ENCODE measurements around the gene FKBP10.
"Not testable (repeated sequence)": the region's sequence is repeated elsewhere in the genome, so short reads cannot be mapped to it uniquely, and the experiment has no call there.

Gene FKBP10

DNA sequence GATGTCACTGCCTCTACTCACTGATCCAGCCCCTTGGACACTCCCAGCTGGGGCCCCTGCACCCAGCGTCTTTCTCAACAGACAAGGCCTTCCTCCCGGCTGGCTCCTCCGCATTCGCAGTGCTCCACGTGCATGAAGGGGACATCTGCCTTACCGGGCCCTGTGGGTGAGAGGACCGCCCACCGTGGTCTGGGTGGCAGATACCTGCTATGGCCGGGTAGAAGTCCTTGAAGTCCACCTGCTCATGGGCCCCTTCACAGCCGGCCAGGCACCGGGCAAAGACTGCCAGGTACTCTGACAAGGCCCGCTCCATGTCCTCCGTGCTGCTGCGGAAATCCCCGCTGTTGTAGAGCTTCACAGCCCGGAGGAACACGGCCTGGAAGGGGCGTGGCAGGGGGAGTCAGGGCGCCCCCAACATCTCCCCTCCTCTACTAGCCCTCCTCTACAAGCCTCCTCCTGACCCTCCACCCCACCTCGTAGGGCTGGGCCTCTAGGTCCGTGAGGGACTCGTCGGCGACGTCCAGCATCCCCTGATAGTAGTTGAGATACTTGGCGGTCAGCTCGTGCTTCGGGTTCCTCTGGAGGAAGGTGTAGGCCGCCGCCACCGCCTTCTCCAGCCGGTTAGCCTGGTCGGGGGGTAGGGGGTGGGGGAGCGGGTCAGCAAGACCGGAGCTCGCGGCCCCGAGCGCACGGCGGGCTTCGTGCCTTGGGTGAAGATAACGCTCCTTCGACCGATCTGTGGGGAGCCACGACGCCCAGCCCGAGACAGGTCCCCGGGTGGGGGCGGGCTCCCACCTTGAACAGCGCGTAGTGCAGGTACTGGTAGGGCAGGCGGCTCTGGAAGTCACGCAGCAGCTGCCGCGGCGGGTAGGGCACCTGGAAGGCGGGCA lies 1.9 kb upstream of the FKBP10 start:
- peak; percentile 46 for DNase-seq

DNA sequence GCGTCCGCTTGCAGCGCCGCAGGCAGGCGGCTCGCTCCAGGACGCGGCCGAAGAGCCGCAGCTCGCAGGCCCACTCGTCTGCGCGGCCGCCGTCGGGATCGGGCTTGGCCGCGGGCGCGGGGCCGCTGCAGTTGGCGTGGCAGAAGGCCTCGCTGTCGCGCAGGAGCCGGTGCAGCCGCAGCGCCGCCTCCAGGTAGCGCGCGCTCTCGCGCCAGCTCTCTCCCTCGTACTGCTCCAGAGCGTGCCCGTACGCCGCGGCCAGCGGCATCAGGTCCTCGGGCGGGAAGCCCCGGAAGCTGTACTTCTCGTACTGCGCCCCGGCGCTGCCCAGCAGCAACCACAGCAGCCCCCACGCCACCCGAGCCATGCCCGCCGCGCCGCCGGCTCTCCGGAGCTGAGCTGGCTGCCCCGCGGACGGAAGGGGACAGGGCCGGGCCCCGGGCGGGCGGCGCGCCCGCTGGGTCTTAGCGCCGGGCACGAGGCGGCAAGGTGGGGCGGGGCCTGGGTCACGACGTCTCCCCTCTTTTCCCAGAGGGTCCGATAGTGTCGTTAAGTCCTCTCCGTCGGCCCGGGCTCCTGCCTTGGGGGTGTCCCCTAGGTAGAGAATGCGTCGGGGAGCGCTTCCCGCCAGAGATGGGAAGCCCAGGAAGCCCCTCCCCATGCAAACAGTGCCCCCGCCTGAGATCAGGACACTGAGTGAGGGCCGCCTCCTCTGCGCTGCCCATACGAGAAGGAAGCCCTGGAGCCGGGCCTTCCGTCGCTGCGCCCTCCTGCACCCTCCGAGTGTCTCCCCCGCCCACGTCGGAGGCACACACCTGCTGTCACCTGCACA lies 1.0 kb upstream of the FKBP10 start, which contains the start of gene P3H4:
TSS of gene P3H4 (minus strand) at position 401 of the 832 bp plus-strand sequence. CDS start at position 367, 34 bp downstream.
- peak; percentile 73 for DNase-seq

DNA sequence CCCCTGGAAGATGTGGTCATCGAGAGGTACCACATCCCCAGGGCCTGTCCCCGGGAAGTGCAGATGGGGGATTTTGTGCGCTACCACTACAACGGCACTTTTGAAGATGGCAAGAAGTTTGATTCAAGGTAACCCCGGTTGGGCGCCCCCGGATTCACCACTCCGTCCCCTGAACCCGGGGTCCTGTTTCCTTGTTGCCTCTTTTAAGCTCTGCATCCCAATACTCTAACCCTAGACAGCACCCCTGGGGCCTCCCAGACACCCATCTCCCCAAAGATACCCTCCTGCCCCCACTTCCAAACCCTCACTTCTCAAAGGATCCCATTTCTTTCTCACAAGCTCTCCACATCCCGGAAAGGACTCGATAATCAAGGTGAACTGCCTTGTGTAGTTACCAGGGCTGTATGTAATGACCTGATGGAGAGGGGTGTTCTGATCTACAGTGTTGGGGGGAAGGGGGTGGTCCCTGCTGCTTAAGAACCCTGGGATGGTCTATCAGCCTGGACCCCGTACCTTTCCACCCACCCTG lies 412 bp downstream of the FKBP10 start:
- no peak for DNase-seq

DNA sequence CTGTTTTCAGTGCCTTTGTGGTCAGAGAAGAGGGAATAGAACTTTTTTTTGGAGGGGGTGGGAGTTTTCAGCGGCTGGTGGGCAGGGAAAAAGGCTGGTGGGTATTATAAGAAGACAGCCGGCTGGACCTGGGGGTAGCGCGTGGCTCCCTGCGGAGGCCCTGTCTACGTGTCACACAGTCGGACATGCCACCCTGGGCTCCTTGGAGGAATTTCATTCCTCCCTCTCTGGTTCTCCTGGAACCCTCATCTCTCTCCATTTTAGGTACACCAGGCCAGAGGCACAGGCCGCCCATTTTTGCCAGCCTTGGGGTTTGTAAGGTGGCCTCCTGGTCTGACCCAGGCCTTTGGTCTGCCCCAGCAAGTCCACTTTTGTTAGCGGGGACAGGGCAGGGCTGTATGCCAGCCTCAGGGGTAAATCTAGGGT lies 908 bp downstream of the FKBP10 start:
- no peak for DNase-seq

DNA sequence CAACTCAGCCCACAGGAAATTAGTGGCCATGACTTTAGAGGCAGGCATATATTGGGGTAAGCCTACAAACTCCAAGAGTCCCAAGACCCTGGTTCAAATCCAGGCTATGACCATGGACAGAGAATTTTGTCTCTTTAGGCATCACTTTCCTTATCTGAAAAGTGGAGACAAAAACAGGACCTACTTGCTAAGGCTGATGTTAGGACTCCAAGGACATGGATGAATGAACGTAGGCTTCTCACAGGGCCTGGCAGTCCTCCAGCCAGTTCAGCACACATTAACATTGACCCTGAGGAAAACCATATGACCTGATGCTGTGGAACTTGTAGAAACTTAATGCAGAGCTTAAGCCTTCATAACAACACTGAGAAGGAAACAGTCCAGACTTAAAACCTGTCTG lies 1.4 kb downstream of the FKBP10 start:
- DNase-seq = no peak

DNA sequence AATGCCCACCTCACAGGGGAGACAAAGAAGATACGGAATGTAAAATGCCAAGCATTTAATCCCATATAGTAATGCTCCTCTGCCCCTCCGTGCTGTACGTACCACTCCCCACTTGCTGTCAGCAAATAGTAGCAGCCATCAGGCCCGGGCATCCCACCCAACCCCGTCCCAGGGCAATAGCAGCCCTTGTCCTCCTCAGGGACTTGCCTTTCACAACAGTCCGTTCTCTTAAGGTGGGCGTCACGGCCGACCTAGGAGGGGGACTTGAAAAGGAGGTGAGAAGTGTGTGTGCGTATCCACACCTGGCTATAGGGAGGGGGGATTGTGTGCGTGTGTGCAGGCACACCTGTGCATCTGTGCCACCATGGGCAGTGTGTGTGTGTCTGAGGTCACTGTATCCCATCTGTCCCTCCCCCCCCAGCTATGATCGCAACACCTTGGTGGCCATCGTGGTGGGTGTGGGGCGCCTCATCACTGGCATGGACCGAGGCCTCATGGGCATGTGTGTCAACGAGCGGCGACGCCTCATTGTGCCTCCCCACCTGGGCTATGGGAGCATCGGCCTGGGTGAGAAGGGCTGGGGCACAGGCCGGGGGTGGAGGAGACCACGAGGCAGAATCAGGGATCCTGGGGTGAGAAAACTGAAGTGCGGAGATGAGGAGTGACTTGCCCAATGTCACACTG lies 4.0 kb downstream of the FKBP10 start:
- no peak for DNase-seq

DNA sequence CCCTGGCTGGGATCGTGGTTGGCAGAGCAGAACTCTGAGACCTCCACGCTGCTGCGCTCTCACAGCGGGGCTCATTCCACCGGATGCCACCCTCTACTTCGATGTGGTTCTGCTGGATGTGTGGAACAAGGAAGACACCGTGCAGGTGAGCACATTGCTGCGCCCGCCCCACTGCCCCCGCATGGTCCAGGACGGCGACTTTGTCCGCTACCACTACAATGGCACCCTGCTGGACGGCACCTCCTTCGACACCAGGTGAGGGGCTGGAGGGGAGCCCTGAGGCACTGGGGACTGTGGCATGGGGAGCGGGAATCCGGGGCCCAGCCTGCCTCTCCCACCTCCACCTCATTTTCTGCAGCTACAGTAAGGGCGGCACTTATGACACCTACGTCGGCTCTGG lies 5.2 kb downstream of the FKBP10 start:
- no peak for DNase-seq

DNA sequence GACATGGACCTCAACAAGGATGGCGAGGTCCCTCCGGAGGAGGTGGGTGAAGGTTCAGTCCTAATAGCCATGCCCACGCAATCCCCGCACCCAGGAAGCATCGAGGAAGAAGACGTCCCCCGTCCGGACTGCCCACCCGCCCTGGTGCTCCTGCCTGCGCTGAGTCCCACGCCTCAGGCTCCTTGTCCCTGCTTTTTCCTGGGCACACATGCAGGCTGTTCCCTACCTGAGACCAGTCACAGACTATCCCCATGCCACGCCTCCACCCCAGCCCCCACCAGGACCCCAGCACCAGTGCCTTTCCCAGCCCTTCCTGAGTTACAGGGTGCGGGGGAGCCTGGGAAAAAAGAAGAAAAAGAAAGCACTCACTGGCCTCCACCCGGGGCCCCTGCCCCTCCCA lies 9.0 kb downstream of the FKBP10 start:
- no peak for DNase-seq

DNA sequence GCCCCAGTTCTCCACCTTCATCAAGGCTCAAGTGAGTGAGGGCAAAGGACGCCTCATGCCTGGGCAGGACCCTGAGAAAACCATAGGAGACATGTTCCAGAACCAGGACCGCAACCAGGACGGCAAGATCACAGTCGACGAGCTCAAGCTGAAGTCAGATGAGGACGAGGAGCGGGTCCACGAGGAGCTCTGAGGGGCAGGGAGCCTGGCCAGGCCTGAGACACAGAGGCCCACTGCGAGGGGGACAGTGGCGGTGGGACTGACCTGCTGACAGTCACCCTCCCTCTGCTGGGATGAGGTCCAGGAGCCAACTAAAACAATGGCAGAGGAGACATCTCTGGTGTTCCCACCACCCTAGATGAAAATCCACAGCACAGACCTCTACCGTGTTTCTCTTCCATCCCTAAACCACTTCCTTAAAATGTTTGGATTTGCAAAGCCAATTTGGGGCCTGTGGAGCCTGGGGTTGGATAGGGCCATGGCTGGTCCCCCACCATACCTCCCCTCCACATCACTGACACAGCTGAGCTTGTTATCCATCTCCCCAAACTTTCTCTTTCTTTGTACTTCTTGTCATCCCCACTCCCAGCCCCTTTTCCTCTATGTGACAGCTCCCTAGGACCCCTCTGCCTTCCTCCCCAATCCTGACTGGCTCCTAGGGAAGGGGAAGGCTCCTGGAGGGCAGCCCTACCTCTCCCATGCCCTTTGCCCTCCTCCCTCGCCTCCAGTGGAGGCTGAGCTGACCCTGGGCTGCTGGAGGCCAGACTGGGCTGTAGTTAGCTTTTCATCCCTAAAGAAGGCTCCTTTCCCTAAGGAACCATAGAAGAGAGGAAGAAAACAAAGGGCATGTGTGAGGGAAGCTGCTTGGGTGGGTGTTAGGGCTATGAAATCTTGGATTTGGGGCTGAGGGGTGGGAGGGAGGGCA lies 9.7 kb downstream of the FKBP10 start:
- DNase-seq = no peak

DNA sequence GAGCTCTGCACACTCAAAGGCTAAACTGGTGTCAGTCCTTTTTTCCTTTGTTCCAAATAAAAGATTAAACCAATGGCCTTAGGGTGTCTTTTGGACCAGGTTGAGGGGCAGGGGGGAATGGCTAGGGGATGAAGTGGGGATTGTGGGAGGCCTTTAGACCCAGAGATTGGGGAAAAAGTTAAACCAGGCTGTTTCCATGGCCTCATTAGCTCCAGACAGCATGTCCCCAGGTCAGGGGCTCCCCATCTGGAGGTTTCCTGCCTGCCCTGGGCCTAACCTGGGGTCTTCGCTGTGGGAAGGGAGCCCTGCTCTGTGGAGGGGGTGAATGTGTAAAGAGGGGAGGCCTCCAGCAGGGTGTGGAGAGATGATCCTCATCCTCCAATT lies 10.3 kb downstream of the FKBP10 start:
- DNase-seq = no peak

DNA sequence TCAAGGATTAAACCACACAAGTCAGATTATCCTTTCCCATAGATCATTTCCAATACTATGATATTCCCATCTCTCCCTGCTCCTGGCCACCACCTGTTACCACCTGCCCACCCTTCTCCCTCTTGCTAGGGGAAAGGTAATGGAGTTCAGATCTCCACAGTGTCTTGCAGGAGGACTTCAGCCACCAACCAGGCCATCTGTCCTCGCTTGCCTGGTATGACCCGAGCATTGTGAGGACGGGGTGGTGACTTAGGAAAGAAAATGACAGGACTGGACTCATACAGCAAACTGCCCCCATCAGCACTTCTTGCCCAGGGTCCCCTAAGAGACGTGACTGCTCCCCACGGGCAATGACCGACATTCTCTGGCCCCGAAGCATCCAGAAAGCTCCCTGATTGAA lies 10.8 kb downstream of the FKBP10 start:
- DNase-seq = no peak

DNA sequence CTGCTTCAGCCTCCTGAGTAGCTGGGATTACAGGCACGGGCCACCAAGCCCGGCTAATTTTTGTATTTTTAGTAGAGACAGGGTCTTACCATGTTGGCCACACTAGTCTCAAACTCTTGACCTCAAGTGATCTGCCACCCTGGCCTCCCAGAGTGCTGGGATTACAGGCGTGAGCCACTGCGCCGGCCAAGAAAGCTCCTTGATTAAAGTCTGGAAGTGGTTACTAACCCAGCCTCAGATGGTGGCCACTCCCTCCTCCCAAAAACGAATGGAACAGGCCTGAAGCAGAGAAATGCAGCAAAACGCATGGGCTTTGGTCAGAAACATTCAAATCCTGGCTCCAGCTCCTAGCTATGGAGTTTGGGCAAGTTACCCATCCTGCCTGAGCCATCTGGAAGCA lies 11.3 kb downstream of the FKBP10 start:
- DNase-seq = no peak

DNA sequence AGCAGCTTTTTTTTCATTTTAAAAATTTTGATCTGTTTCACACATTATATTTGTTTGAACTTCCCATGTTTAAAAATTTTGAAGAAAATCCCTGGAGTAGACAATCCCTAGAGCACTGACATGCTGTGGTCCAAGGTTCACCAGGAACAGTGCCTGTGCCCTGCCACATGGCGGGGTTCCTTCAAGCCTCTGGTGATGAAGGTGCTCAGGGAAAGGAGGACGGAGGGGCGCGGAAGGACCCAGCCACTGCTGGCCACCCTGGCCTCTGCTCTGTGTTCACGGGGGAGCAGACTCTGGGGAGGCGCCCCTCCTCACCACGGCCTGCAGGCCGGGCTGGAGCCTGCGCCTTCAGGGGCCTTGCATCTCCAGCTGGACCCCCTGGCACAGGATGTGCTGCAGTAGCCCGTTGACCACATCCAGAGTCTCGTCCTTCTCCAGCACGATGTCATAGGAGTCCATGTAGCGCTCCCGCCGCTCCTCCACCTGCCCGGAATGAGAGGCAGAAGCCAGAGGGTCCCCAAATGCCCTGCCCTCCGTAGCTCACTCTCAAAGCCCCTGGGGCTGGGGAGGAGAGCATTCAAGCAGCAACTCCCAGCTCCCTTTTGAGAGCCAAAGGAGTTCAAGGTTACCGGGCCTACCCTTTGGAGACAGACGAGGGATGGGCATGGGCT lies 12.5 kb downstream of the FKBP10 start:
- no peak for DNase-seq

DNA sequence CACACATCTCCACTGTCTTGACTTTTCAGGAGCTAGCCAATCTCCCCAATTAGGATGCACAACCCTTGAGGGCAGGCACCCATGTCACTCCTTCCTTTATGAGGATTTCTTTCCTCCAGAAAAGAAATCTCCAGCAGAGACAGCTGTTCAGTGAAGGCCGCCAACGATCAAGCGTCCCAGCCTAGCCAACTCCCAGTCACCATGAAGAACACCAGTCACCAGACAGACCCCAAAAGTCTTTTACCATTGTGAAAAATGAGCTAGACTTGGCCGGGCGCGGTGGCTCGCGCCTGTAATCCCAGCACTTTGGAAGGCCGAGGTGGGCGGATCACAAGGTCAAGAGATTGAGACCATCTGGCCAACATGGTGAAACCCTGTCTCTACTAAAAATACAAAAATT lies 17.2 kb downstream of the FKBP10 start:
- DNase-seq = not testable (repeated sequence)

DNA sequence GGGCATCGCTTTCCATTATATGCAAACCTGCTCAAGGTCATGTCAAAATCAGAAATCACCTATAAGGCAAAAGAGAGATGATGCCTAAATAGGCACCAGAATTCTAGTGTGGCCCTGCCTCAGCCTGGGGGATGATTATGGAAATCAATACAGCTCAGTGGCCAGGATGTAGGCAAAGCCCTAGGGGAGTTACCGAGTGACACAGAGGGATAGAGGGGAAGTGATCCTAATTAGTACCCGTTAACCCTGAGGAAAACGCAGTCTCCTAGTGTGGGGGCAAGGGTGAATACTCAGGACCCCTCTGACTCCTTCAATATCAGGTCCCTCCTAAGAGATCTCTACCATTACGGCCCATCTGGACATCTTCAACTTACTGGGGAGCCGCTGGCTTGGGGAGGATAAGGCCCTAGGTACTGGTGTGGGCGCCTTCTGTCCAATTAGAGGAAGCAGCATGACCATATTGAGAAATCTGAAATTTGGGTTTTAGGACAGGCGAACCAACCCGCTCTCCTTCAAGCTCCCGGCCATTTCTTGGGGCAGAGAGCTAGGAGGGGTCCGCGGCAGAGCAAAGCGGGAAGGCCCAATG lies 22.5 kb downstream of the FKBP10 start:
- DNase-seq = no peak

DNA sequence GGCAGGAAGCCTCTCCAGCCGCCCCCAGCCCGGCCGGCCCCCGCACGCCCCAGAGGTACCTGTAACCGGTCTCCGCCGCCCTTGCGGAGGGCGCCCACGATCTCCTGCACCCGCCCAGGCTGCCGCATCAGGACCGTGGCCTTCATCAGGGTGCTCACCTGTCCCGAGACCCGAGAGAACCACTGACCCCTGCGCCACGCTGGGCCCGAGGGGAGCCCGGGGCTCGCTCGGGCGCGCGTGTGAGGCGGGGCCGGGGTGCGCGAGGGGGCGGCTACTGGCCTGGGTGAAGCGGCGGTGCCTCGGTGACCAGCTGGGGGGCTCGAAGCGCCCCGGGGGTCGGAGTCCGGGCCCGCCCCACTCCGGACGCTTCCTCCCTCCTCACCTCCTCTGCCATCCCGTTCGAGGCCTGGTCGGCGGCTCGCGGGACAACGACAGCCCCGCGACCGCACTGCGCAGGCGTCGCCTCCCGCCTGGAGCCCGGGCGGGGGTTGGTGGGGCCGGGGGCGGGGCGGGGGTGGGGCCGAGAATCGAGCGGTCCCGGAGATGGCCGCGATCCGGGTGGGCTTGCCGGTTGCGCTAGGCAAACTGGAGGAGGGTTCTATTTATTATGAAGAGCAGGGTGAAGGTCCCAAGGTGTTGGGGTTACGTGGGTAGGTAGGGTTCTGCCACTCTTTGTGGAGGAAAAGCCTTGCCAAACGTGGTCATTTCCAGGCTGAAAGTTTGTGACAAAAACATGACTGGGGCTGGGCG lies 23.2 kb downstream of the FKBP10 start, which contains the start of gene NT5C3B:
TSS of gene NT5C3B (minus strand) at position 433 of the 750 bp plus-strand sequence. CDS start at position 394, 39 bp downstream.
- DNase-seq = peak; percentile 30

DNA sequence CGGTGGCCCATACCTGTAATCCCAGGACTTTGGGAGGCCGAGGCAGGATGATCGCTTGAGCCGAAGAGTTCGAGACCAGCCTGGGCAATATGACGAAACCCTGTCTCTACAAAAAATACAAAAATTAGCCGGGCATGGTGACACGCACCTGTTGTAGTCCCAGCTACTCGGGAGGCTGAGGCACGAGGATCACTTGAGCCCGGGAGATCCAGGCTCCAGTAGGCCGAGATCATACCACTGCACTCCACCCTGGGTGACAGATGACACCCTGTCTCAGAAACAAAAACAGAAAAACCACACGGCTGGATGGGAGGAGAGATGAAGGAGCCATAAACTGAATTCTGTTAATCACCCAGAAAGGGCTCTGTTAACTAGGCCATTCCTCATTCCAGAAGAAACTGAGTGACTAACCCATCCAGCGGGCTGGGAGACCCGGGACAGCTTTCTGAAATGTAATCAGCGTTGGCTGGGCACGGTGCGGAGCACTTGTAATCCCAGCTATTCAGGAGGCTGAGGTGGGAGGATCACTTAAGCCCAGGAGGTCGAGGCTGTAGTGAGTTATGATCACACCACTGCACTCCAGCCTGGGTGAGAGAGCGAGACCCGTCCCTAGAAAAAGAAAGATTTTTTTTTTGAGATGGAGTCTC lies 23.9 kb downstream of the FKBP10 start:
- no peak for DNase-seq

DNA sequence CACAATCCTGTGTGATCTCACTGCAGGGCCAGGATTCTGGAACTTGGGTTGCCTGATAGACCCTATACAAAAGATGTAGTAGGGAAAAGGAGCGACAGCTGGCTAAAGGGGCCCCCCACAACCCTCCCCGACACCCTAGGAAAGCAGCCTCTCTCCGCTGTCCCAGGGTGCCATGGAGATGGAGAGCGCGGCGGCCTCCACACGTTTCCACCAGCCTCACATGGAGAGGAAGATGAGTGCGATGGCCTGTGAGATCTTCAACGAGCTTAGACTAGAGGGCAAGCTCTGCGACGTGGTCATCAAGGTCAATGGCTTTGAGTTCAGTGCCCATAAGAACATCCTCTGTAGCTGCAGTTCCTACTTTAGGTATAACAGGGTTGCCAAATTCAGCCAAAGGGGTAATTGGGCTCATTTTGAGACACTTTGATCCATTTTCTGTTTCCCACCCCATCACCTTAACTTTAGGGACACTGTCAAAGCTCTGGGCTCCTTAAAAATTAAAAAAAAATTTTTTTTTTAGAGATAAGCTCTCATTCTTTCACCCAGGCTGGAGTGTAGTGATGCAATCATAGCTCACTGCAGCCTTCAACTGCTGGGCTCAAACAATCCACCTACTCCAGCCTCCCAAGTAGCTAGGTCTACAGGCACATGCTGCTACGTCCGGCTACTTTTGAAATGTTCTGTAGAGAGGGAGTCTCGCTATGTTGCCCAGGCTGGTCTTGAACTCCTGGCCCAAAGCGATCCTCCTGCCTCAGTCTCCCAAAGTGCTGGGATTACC lies 25.1 kb downstream of the FKBP10 start, which contains the start of gene KLHL10:
TSS of gene KLHL10 (plus strand) at position 65 of the 778 bp plus-strand sequence. CDS start at position 173, 108 bp downstream.
- DNase-seq = no peak
